Measurements from ENCODE around the gene OR52E2. TPM values are rescaled to one million over a fixed set of nuclear protein-coding genes. Genes with fewer than 3 reads are reported as not detected.

Gene OR52E2
- total RNA-seq, 1 experiment from 2014 or later: not detected

DNA sequence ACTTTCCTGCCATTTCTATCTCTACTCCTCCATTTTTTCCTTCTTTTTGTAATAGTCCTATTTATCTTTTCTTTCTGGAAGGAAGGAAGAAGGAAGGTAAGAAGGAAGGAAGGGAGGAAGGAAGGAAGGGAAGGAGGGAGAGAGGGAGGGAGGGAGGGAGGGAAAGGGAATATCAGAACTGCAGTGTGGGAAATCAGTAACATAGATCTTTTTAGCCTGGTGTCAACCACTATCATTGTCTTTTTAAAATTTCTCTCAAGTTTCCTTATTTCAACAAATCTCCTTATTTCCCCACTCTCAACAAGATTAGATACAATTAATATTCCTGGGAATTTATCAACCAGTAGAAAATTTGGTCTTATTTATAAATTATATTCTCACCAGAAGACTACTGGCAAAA lies 43.6 kb upstream of the OR52E2 start:
- H3K27ac Mint-ChIP-seq: no peak overlapping the region
- no peak overlapping the region for H2AK5ac ChIP-seq (ENCODE audit: insufficient read length, low read length)

More for the DNA sequence above, 43.6 kb upstream of the OR52E2 start:
- Histone ChIP-seq H3K14ac (ENCODE audit: insufficient read depth, low read length) (no peak overlapping the region), H4K8ac (replicated peaks; ENCODE audit: insufficient read length, low read depth, low read length) (no peak overlapping the region), H4K91ac (ENCODE audit: insufficient read length, low read depth, low read length) (no peak overlapping the region), H3K4me1 (ENCODE audit: insufficient read depth, low read length) (no peaks in the 10 kb centered on the region; the same call in 1 of the 2 replicates), H3K79me1 (ENCODE audit: insufficient read depth, low read depth, low read length, poor library complexity, severe bottlenecking) (no peaks in the 10 kb centered on the region), H3K18ac (ENCODE audit: insufficient read length, low read depth, low read length) (no peak overlapping the region), H2BK120ac (ENCODE audit: low read depth, low read length, poor library complexity, severe bottlenecking) (no peak overlapping the region), H3K79me2 (ENCODE audit: insufficient read depth, low read length) (no peaks in the 10 kb centered on the region), H3K4me2 (ENCODE audit: insufficient read depth, insufficient read length, low read length) (no peak overlapping the region), H3K23ac (ENCODE audit: insufficient read length, low read depth, low read length) (no peak overlapping the region), H2AFZ (ENCODE audit: low read length) (no peak overlapping the region), H2BK20ac (ENCODE audit: low read depth, low read length, poor library complexity, severe bottlenecking) (no peak overlapping the region), H4K5ac (ENCODE audit: insufficient read length, low read depth, low read length) (no peak overlapping the region), H3K27me3 (ENCODE audit: insufficient read depth, low read length) (no peaks in the 10 kb centered on the region), H3K56ac (ENCODE audit: insufficient read length, low read depth, low read length) (no peak overlapping the region), H4K20me1 (ENCODE audit: control insufficient read depth, insufficient read depth, insufficient read length) (no peaks in the 10 kb centered on the region), H3T11ph (ENCODE audit: low read length) (no peak overlapping the region), H2BK15ac (ENCODE audit: low read depth, low read length) (no peak overlapping the region), H3K9me3 (ENCODE audit: control insufficient read depth, low read depth, low read length) (no peaks in the 10 kb centered on the region), H2BK12ac (ENCODE audit: insufficient read length, low read depth, low read length) (no peak overlapping the region), H3K27ac (ENCODE audit: insufficient read length, low read depth, low read length) (no peak overlapping the region), H3K23me2 (ENCODE audit: insufficient read length, low read depth, low read length, poor library complexity, severe bottlenecking) (no peaks in the 10 kb centered on the region), H2BK5ac (ENCODE audit: insufficient read length, low read length) (no peak overlapping the region), H3K9ac (ENCODE audit: extremely low read depth, insufficient read length, low read length) (no peak overlapping the region), H3K4ac (ENCODE audit: low read depth, low read length) (no peak overlapping the region)
- Mint-ChIP-seq H3K9me3 (no peaks in the 10 kb centered on the region), H3K4me1 (0 out of 4 replicates have a peak, but pooled peaks cover 0 to 7% of the 10 kb centered on the region in 2 experiments), H3K36me3 (ENCODE audit: insufficient read depth in 1 of 3, low read depth in 3 of 3) (no peaks in the 10 kb centered on the region), H3K27me3 (ENCODE audit: low read depth) (no peaks in the 10 kb centered on the region), H3K4me3 (no peak overlapping the region)
- no peak for DNase-seq
- TF ChIP-seq, protein P1, sequence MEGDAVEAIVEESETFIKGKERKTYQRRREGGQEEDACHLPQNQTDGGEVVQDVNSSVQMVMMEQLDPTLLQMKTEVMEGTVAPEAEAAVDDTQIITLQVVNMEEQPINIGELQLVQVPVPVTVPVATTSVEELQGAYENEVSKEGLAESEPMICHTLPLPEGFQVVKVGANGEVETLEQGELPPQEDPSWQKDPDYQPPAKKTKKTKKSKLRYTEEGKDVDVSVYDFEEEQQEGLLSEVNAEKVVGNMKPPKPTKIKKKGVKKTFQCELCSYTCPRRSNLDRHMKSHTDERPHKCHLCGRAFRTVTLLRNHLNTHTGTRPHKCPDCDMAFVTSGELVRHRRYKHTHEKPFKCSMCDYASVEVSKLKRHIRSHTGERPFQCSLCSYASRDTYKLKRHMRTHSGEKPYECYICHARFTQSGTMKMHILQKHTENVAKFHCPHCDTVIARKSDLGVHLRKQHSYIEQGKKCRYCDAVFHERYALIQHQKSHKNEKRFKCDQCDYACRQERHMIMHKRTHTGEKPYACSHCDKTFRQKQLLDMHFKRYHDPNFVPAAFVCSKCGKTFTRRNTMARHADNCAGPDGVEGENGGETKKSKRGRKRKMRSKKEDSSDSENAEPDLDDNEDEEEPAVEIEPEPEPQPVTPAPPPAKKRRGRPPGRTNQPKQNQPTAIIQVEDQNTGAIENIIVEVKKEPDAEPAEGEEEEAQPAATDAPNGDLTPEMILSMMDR (conservative IDR thresholded peaks at IDR 0.05): no peak

Measured in H9 (cell line).